Lower leg skin (tissue), 3 donors: ENCODE measurements around the gene CNTN4.

Source experiments
- POLR2A ChIP-seq, 2 donors: fragments of 450-650 bp; IDR thresholded peaks; one replicate each; pipeline ENCODE4 v1.6.1; 2016 to 2017; ENCODE audit warnings: antibody characterized with exemption in 2 of 2, mild to moderate bottlenecking in 1 of 2, moderate library complexity in 1 of 2
- TF ChIP-seq, protein P1 (sequence below), 3 donors: fragments of 450-650 bp; IDR thresholded peaks; one replicate each; pipeline ENCODE4 v1.5.1; 2016; ENCODE audit warnings: antibody characterized with exemption in 3 of 3, mild to moderate bottlenecking in 3 of 3, moderate library complexity in 2 of 3

DNA sequence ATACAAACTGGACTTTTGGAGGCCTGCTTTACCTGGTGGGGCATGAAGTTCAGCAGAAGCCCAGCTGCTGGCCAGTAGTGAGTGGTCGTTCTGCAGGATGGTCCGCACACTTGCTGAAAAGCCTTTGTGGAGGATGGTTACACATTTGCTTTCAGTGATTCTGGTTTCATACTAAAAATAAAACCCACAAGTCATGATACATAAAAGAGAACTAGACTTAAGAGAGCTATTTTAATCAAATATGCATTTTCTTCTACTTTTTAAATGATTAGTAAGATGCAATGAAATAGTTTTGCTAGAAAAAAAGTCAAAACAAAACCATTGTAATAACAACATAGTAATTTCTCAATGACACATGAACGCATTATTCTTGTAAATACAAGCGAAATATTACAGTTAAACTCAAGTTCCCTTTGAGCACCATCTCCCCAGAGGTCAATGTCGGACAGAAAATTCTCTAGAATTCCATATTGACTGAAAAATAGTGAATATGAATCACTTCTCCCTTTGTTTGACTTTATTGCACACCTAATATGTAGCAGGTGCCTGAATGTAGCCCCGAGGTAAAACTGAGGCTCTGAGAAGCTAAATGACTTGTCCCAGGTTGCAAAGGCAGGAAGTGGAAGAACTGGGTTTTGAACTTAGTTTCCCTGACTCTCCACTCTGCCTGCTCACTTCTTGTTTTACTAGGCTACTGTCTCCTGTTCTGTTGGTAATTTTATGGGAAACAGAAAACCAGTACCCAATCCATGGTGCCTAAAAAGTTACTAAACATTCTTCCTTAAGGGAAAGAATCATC is 1003.2 kb downstream of the CNTN4 start:
- TF ChIP-seq, protein P1, sequence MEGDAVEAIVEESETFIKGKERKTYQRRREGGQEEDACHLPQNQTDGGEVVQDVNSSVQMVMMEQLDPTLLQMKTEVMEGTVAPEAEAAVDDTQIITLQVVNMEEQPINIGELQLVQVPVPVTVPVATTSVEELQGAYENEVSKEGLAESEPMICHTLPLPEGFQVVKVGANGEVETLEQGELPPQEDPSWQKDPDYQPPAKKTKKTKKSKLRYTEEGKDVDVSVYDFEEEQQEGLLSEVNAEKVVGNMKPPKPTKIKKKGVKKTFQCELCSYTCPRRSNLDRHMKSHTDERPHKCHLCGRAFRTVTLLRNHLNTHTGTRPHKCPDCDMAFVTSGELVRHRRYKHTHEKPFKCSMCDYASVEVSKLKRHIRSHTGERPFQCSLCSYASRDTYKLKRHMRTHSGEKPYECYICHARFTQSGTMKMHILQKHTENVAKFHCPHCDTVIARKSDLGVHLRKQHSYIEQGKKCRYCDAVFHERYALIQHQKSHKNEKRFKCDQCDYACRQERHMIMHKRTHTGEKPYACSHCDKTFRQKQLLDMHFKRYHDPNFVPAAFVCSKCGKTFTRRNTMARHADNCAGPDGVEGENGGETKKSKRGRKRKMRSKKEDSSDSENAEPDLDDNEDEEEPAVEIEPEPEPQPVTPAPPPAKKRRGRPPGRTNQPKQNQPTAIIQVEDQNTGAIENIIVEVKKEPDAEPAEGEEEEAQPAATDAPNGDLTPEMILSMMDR (IDR thresholded peaks at IDR 0.05) = no peak
- no peak for TF ChIP-seq POLR2A (IDR thresholded peaks at IDR 0.05)
